Measurements from ENCODE around the gene PRKD2.
"Not testable (repeated sequence)": the region's sequence is repeated elsewhere in the genome, so short reads cannot be mapped to it uniquely, and the experiment has no call there.

Gene PRKD2

GRCh38 chr19:46629546-46630025, 87.3 kb downstream of the PRKD2 start:
- no peak for DNase-seq

- not testable (repeated sequence) for DNase-seq
Observed at GRCh38 chr19:46628970-46629369, 87.9 kb downstream of the PRKD2 start.

- DNase-seq = no peak
Observed at GRCh38 chr19:46626446-46626845, 90.5 kb downstream of the PRKD2 start.

- no peak for DNase-seq
Observed at GRCh38 chr19:46625731-46626130, 91.2 kb downstream of the PRKD2 start.

- DNase-seq = no peak
Observed at GRCh38 chr19:46624958-46625661, 91.8 kb downstream of the PRKD2 start, which contains the start of gene PTGIR. PTGIR (minus strand) TSS chr19:46625089; CDS start chr19:46624225, 864 bp downstream.
